ENCODE measurements around the gene SSRP1.

SSRP1 gene

DNA sequence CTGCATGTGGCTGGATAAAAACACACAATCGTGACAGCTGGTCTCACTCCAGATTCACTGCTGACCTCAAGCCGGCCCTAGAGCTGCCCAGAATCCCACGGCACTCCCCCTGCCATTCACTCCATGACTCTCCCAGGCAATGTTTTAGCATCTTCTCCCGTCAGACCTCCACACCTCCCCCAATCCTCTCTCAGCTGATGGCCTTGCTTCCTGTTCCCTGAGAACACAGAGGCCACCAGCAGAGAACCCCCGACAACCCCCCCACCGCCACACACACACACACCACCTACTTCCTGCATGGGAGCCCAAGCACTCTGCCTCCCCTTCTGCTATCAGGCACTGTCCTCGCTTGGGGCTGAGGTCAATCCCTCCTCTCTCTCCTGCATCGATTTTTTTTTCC, 20.2 kb downstream of the SSRP1 start:
- no peak for DNase-seq (ENCODE audit: low read depth)

GRCh38 chr11:57314221-57314973, 21.3 kb downstream of the SSRP1 start:
- no peak for DNase-seq (ENCODE audit: low read depth)

GRCh38 chr11:57313788-57314135, 21.9 kb downstream of the SSRP1 start:
- no peak for DNase-seq (ENCODE audit: low read depth)

DNA sequence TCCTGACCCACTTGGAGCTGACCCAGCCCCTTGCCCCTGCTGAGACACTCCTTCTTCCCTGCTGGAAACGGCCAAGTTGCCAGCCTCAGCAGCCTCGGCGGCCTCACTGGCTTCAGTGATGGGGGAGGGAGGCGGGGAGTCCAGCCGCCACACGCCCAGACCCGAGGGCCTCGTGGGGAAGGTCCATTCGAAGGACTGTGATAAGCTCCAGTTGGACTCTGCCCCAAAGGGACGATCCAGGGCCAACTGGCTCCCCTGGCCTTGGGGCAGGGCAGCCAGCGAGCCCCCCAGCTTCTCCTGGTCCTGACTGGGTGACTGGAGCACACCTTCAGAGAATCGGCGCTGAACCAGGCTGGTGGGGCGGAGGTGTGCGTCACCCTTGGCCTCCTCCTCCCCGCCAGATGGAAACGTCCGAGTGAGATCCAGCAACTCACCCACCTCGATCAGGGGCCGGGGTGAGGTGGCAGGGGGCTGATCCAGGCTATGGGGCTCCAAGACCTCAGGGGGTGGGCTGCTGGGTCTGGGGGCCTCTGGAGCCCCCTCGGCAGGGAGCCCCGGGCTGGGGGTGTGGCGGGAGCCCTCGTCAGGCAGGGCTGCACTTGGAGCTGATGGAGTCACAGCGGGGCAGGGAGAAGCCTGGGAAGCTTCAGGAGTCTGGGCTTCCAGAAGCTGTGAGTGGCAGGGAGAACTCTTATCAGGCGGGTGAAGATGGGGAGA, 22.5 kb downstream of the SSRP1 start:
- DNase-seq (ENCODE audit: low read depth), result no peak

GRCh38 chr11:57312511-57313021, 23.1 kb downstream of the SSRP1 start:
- no peak for DNase-seq (ENCODE audit: low read depth)

GRCh38 chr11:57311109-57311936, 24.4 kb downstream of the SSRP1 start:
- peak; percentile 35 for DNase-seq (ENCODE audit: low read depth)

GRCh38 chr11:57310630-57311086, 25.0 kb downstream of the SSRP1 start:
- DNase-seq (ENCODE audit: low read depth), result no peak

DNA sequence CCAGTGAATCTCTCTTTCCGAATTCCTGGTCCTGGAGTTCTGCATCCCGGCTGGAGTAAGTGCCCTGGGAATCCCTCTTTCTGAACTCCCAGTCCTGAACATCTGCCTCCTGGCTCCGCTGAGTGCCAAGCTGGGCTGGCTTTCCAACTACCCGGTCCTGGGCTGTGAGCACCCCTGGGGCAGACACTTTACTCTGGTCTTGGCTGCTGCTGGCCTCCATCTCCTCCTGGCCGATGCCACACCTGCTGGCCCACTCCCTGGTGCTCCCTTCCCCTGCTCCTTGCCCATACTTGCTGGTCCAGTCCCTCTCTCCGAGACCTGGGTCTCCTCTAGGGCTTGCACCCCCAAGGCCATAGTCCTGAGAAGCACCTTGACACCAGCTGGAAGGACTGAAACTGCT, 25.6 kb downstream of the SSRP1 start:
- no peak for DNase-seq (ENCODE audit: low read depth)

DNA sequence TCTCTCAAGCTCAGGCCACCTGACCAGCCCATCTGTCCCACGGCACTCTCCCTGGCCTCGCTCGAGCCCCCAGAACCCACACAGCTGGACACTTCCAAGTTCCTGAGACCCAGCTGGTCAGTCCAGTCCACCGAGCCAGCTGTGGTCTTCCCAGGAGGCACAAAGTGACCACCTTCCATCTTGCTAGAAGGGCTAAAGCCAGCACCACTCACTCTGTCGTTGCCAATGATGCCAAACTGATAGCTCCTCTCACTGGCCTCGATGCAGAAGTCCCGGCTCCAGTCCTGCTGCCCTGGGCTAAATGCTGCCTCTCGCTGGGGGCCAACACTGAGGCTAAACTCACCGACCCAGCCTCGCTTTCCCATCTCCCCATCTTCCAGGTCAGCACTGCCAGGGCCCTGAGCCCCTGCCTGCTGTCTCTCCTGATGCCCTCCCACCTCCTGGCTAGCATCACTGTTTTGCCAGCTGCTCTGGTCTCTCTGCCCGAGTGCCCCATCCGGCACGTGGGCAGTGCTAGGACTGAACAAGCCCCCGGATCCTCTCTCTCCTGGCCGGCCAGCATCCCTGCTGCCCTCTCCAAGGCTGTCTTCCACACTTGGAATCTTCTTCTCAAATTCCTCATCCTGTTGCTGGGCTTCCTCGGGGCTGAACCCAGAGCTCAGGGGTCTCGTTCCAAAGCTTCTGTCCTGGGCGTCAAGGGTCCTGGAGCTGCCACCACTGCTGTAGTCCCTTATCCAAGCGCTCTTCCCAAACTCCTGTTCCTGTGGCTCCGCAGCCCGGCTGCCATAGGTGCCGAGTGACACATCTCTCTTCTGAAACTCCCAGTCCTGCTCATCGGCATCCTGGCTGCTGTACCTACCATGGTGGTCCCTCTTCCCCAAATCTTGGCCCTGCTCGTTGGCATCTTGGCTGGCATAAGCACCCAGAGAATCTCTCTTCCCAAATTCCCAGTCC, 26.3 kb downstream of the SSRP1 start:
- DNase-seq (ENCODE audit: low read depth), result no peak

- no peak for DNase-seq (ENCODE audit: low read depth)
These were observed 27.1 kb downstream of the SSRP1 start for GRCh38 chr11:57308426-57309060.

GRCh38 chr11:57307666-57308270, 27.9 kb downstream of the SSRP1 start:
- no peak for DNase-seq (ENCODE audit: low read depth)

DNA sequence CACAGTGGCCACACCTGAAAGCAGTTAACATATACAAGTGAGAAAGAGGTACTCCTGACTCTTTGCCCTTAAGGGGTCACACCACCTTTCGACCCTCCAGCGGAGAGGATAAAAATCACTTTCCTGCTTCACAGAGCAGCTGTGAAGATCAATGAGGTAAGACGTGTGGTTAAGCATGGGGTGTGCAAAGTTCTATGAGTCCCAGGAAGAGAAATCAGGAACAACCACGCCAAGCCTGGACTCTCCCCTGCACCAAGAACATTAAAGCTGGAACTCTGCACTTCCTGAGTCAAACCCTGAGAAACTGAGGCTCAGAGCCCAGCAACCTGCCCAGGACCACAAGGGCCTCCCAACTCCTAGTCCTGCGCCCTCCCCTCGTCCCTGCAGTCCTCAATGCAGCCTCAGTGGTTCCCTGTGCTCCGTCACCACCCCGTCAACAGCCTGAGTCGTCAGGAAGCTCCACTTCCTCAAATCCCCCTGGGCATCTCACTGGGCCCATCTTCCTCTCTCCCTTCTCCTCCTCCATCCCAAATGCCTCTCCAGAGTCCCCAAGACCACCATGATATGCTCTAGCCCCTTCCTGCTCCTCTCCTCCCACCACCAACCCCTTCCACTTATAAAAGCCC, 28.6 kb downstream of the SSRP1 start:
- no peak for DNase-seq (ENCODE audit: low read depth)

DNA sequence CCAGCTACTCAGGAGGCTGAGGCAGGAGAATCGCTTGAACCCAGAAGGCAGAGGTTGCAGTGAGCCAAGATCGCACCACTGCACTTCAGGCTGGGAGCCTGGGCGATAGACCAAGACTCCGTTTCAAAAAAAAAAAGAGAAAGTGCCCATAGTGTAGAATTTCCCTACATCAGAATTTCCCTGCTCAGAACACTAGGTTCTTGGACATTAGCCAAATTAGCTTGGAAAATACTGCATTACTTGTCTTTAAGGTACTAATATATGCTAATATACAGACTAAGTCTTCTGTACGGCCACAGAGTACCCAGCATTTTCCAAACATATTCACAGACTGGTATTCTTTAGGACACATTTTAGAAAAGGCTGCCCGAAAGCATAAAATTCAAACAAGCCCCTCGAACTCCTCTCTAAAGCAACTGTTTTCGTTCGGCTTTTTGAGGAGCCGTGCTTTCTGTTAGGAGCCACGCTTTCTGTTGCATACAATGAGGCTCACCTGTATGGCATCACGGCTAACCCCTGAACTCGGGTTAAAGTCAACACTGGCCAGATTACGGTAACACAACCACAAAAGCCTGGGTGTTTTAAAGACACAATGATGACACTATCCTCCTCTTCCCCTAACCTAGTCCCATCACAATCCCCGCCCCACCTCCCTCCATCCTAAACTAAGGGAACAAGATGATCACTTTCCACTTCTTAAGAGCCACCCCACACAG, 29.4 kb downstream of the SSRP1 start:
- no peak for DNase-seq (ENCODE audit: low read depth)

DNA sequence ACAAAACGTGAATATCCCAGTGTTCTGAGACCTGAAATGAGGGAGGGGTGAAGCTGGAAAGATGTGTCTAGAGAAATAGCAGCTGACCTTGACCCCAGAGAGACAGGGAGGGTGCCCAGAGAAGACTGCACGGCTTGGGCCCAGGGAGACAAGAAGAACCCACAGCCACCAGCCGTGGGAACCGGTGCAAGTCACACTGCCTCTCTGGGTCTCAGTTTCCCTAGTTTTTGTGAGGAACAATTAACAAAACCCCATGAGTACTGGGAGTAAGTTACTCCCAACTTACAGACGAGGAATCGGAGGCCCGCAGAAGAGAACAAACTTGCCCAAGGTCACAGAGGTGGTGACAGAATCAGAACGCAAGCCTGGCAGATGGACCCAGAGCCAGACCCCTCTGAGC, 30.2 kb downstream of the SSRP1 start:
- no peak for DNase-seq (ENCODE audit: low read depth)

GRCh38 chr11:57303990-57304579, 31.6 kb downstream of the SSRP1 start:
- DNase-seq (ENCODE audit: low read depth), result no peak

DNA sequence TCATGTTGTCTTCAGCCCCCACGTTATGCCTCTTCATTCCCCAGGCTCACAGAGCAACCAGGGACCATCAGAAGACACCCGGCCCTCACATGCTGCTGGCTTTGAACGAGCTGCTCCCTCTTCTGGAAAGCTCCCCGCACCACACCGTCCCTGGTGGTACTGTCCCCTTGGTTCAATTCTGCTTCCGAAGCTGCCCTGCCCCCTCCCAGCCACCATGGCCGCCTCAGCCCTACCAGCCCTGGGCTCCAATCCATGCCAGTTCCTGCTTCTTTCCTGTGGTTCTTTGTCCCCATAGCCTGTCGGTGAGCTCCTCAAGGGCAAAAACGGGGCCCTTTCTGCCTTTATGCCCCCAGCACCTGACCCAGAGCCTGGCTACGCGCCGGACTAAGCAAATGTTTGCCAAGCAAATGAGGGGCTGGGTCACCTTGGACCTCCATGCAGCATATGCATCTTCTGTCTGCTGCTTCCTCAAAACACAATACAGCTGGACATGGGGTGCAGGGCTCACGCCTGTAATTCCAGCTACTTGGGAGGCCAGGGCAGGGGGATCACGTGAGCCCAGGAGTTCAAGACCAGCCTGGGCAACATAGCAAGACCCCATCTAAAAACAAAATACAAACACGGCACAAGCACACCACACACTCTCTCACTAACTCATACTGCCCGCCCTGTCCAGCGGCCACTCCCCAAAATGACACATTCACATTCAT, 32.3 kb downstream of the SSRP1 start:
- DNase-seq (ENCODE audit: low read depth), result no peak

GRCh38 chr11:57302489-57302888, 33.2 kb downstream of the SSRP1 start:
- no peak for DNase-seq (ENCODE audit: low read depth)

- DNase-seq (ENCODE audit: low read depth), result no peak
These were observed 33.8 kb downstream of the SSRP1 start for GRCh38 chr11:57301711-57302423.

Measured in stimulated activated CD8-positive, alpha-beta memory T cell treated with anti-CD3 and anti-CD28 coated beads, Interleukin-15, amount 100 ng/mL, for 24 hours (primary cell).